GM21390 (cell line): Measurements from ENCODE around the gene C2orf74.
"Not testable (repeated sequence)": the region's sequence is repeated elsewhere in the genome, so short reads cannot be mapped to it uniquely, and the experiment has no call there.

Experiments
- ATAC-seq: cut with Tn5 transposase; IDR thresholded peaks from one replicate; pipeline ENCODE4 v1.9.1; 2021; ENCODE audit not compliant: unreplicated experiment

Gene C2orf74

GRCh38 chr2:61172671-61173070 lies 10.7 kb downstream of the C2orf74 start:
- ATAC-seq = no peak

GRCh38 chr2:61173116-61173515 lies 11.1 kb downstream of the C2orf74 start:
- ATAC-seq = no peak

GRCh38 chr2:61175036-61175435 lies 13.0 kb downstream of the C2orf74 start:
- no peak for ATAC-seq

- peak; percentile 80 for ATAC-seq
Observed at GRCh38 chr2:61176755-61177726, 15.1 kb downstream of the C2orf74 start.

GRCh38 chr2:61177727-61178549 lies 15.9 kb downstream of the C2orf74 start:
- peak; percentile 37 for ATAC-seq

GRCh38 chr2:61178603-61179545 lies 16.9 kb downstream of the C2orf74 start:
- no peak for ATAC-seq

GRCh38 chr2:61179701-61180639 lies 18.0 kb downstream of the C2orf74 start:
- no peak for ATAC-seq

GRCh38 chr2:61180686-61181085 lies 18.7 kb downstream of the C2orf74 start:
- ATAC-seq = no peak

GRCh38 chr2:61181382-61182058 lies 19.5 kb downstream of the C2orf74 start:
- no peak for ATAC-seq

- ATAC-seq = no peak
Observed at GRCh38 chr2:61182059-61182383, 20.0 kb downstream of the C2orf74 start.

- no peak for ATAC-seq
Observed at GRCh38 chr2:61183795-61184194, 21.8 kb downstream of the C2orf74 start.

- no peak for ATAC-seq
Observed at GRCh38 chr2:61184263-61184662, 22.3 kb downstream of the C2orf74 start.

GRCh38 chr2:61185231-61185728 lies 23.3 kb downstream of the C2orf74 start:
- ATAC-seq = no peak

- ATAC-seq = no peak
Observed at GRCh38 chr2:61187085-61187484, 25.1 kb downstream of the C2orf74 start.

- ATAC-seq = no peak
Observed at GRCh38 chr2:61193670-61194561, 31.9 kb downstream of the C2orf74 start.

GRCh38 chr2:61194646-61195045 lies 32.7 kb downstream of the C2orf74 start:
- not testable (repeated sequence) for ATAC-seq

GRCh38 chr2:61196671-61197070 lies 34.7 kb downstream of the C2orf74 start:
- no peak for ATAC-seq

- ATAC-seq = no peak
Observed at GRCh38 chr2:61205132-61205531, 43.1 kb downstream of the C2orf74 start.
